Measurements from ENCODE around the gene COL5A3. TPM values are rescaled to one million over a fixed set of nuclear protein-coding genes. Genes with fewer than 3 reads are reported as not detected.

The COL5A3 gene
- total and polyA plus RNA-seq, 7 donors, result 3.7 to 10.6 (median 8.5) TPM

GRCh38 chr19:10006335-10006708 lies 4.0 kb downstream of the COL5A3 start:
- no peak overlapping the region for H3K4me3 ChIP-seq
- 16 to 25% (median 18%) methylated on average over 7 of the region's 7 CpGs for WGBS, 3 donors
- no peaks in the 10 kb centered on the region for H3K36me3 ChIP-seq (ENCODE audit: insufficient read depth in 1 of 2, low read depth in 1 of 2)
- DNase-seq (peak; percentile 43 to 87), ATAC-seq (peak; percentile 27 to 56 (median 37))
- no peaks in the 10 kb centered on the region for H3K4me1 ChIP-seq
- H3K9me3 ChIP-seq, result no peaks in the 10 kb centered on the region
- TF ChIP-seq CTCF (IDR thresholded peaks at IDR 0.05), result no peak
- intact Hi-C loops (cut with DNase I), result no loop called here
- H3K27ac ChIP-seq, result peak overlapping the region; percentile 25
- peaks cover 0 to 33% (median 13%) of the 10 kb centered on the region in 3 donors for H3K27me3 ChIP-seq (ENCODE audit: insufficient read depth in 3 of 3, low read length in 2 of 3)

DNA sequence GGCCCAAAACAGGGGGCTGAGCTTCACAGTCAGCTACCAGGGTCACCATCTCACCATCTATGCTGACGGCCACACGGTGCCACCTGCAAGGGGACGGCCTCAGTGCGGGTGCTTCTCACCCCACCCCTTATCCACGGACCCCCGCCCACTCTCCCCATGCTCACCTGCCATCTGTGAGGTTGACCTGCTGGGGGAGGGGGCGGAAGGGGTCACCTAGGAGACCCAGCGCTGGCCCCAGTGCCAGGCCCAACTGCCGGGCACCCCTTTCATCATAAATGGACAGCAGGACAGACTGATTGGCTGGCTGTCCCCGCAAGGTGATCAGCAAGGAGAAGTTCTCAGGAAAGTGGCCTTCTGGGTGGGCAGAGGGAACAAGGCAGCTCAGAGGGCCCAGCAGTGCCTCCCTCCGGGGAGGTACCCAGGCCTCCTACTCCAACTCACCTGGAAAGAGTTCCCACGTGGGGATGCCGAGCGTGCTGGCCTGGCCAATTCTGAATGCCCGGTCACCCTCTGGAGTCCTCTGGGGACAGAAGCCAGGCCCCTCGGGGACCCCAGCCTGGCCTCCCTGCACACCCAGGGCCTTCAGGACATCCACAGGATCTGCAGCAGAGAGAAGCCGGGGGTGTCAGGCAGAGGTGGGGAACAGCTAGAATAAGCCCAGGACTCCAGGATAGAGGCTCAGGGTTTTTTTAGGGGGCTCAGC lies 4.5 kb downstream of the COL5A3 start:
- intact Hi-C loops (cut with DNase I), result no loop called here
- no peak overlapping the region for H3K27ac ChIP-seq
- H3K9me3 ChIP-seq, result no peaks in the 10 kb centered on the region
- H3K4me3 ChIP-seq, result peak overlapping the region; percentile 7
- ATAC-seq (no peak), DNase-seq (no peak)
- peaks cover 0 to 27% (median 13%) of the 10 kb centered on the region in 3 donors for H3K27me3 ChIP-seq (ENCODE audit: insufficient read depth in 3 of 3, low read length in 2 of 3)
- TF ChIP-seq CTCF (IDR thresholded peaks at IDR 0.05), result no peak
- H3K4me1 ChIP-seq, result no peaks in the 10 kb centered on the region
- 64 to 76% (median 70%) methylated on average over 15 to 17 of the region's 17 CpGs for WGBS, 3 donors
- H3K36me3 ChIP-seq (ENCODE audit: insufficient read depth in 1 of 2, low read depth in 1 of 2), result no peaks in the 10 kb centered on the region

DNA sequence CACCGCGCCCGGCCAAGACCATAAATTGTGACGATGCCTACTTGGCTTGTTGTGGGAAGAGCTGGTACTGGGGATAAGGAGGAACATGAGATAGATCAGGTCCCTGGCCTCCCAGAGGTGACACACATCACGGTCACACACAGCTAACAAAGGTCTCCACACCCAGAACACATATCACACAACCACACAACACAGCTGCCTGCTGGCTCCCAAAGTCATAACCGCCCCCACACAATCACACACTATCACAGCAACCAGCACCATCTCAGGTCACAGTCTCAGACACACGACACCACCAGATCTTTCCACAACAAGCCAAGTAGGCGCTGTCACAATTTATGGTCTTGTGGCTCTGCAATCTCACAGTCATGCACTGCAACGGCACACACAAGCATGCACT lies 5.7 kb downstream of the COL5A3 start:
- no peak for TF ChIP-seq CTCF (IDR thresholded peaks at IDR 0.05)
- intact Hi-C loops (cut with DNase I), result no loop called here
- Histone ChIP-seq H3K36me3 (ENCODE audit: insufficient read depth in 1 of 2, low read depth in 1 of 2) (no peaks in the 10 kb centered on the region), H3K4me3 (no peak overlapping the region), H3K9me3 (no peaks in the 10 kb centered on the region), H3K4me1 (no peaks in the 10 kb centered on the region), H3K27ac (no peak overlapping the region), H3K27me3 (ENCODE audit: insufficient read depth in 3 of 3, low read length in 2 of 3) (peaks cover 0 to 17% (median 10%) of the 10 kb centered on the region in 3 donors)
- no peak for DNase-seq
- no peak for ATAC-seq
- 66 to 84% (median 79%) methylated on average over 9 of the region's 9 CpGs for WGBS, 3 donors

GRCh38 chr19:10003271-10003670 lies 7.0 kb downstream of the COL5A3 start:
- 60 to 77% (median 72%) methylated on average over 6 of the region's 6 CpGs for WGBS, 3 donors
- no peaks in the 10 kb centered on the region for H3K9me3 ChIP-seq
- ATAC-seq (no peak), DNase-seq (no peak)
- no peak overlapping the region for H3K4me3 ChIP-seq
- intact Hi-C loops (cut with DNase I), result no loop called here
- no peak overlapping the region for H3K27ac ChIP-seq
- H3K4me1 ChIP-seq, result no peaks in the 10 kb centered on the region
- no peak for TF ChIP-seq CTCF (IDR thresholded peaks at IDR 0.05)
- no peaks in the 10 kb centered on the region for H3K36me3 ChIP-seq (ENCODE audit: insufficient read depth in 1 of 2, low read depth in 1 of 2)
- H3K27me3 ChIP-seq (ENCODE audit: insufficient read depth in 3 of 3, low read length in 2 of 3), result peaks cover 0 to 11% (median 4%) of the 10 kb centered on the region in 3 donors

- intact Hi-C loops (cut with DNase I), result no loop called here
- 32 to 40% (median 40%) methylated on average over 6 of the region's 6 CpGs for WGBS, 3 donors
- H3K36me3 ChIP-seq (ENCODE audit: insufficient read depth in 1 of 2, low read depth in 1 of 2), result peaks cover 0 to 3% of the 10 kb centered on the region in 2 donors
- ATAC-seq (peak in 3 of 4 donors; percentile 50 to 56 (median 52)), DNase-seq (peak; percentile 67 to 83)
- H3K27ac ChIP-seq, result no peak overlapping the region
- peak; percentile 19 for TF ChIP-seq CTCF (IDR thresholded peaks at IDR 0.05)
- no peaks in the 10 kb centered on the region for H3K9me3 ChIP-seq
- H3K27me3 ChIP-seq (ENCODE audit: insufficient read depth in 3 of 3, low read length in 2 of 3), result peaks cover 0 to 8% (median 0%) of the 10 kb centered on the region in 3 donors
- no peak overlapping the region for H3K4me3 ChIP-seq
- H3K4me1 ChIP-seq, result no peaks in the 10 kb centered on the region
Measured at GRCh38 chr19:10001899-10002298, 8.4 kb downstream of the COL5A3 start.

Measured in psoas muscle (tissue), 8 donors.